HEK293 (cell line): Measurements from ENCODE around the gene DDIT4.
"Not testable (repeated sequence)": the region's sequence is repeated elsewhere in the genome, so short reads cannot be mapped to it uniquely, and the experiment has no call there.

ENCODE experiments used
- CTCF ChIA-PET: fragments of 350-600 bp; formaldehyde crosslinking; extraction: SDS; loops from one replicate; lab custom pipeline; 2021; ENCODE audit warnings: antibody characterized with exemption; lab: Yijun Ruan, JAX
- POLR2A ChIA-PET: fragments of 300-600 bp; formaldehyde crosslinking; extraction: SDS; loops from one replicate; lab custom pipeline; 2020; ENCODE audit warnings: antibody characterized with exemption, inconsistent platforms; lab: Yijun Ruan, JAX
- H3K27ac ChIP-seq: fragments of 200-500 bp; sonication (Bioruptor generic); 2 replicates; pipeline ENCODE4 v1.5.1; 2014; ENCODE audit warnings: low read depth, low read length, control low read depth, inconsistent platforms; ENCODE audit errors: extremely low read depth
- H3K36me3 ChIP-seq, 2 experiments: fragments of 200-500 bp in 1 of 2; sonication (Bioruptor generic) in 1 of 2; 1 replicate in 1 of 2; 2 replicates in 1 of 2; pipeline ENCODE4 v1.5.1; 2014 to 2017; ENCODE audit warnings: inconsistent platforms in 2 of 2, low read length in 2 of 2; ENCODE audit not compliant: control insufficient read depth in 2 of 2, insufficient read depth in 1 of 2
- H3K4me1 ChIP-seq: fragments of 200-500 bp; sonication (Bioruptor generic); 2 replicates; pipeline ENCODE4 v1.5.1; 2014; ENCODE audit warnings: mild to moderate bottlenecking, low read length, inconsistent platforms; ENCODE audit not compliant: control insufficient read depth, insufficient read depth
- H3K4me3 ChIP-seq: 2 replicates; pipeline ENCODE4 v1.5.1; 2011; ENCODE audit warnings: low read depth, mild to moderate bottlenecking, control low read depth, low read length, moderate library complexity
- H3K9me3 ChIP-seq: fragments of 200-500 bp; sonication (Bioruptor generic); 2 replicates; pipeline ENCODE4 v1.5.1; 2014; ENCODE audit warnings: low read depth, low read length, inconsistent platforms; ENCODE audit not compliant: control insufficient read depth, insufficient read depth
- FEZF1 ChIP-seq: fragments of 450-650 bp; formaldehyde crosslinking; IDR thresholded peaks from 2 replicates; pipeline ENCODE4 v1.5.1; 2016; ENCODE audit warnings: missing biosample characterization, missing genetic modification characterization
- HOXD13 ChIP-seq: sonication (generic); formaldehyde crosslinking; IDR thresholded peaks from 2 replicates; pipeline ENCODE4 v1.8.0; 2022; ENCODE audit warnings: missing genetic modification reagents, borderline replicate concordance
- KLF10 ChIP-seq: fragments of 450-650 bp; IDR thresholded peaks from 2 replicates; pipeline ENCODE4 v1.5.1; 2018; ENCODE audit warnings: missing biosample characterization, mild to moderate bottlenecking, missing genetic modification characterization
- PRDM1 ChIP-seq: fragments of 450-650 bp; formaldehyde crosslinking; IDR thresholded peaks from 2 replicates; pipeline ENCODE4; 2016; ENCODE audit warnings: missing biosample characterization, missing genetic modification characterization
- SP7 ChIP-seq: fragments of 450-650 bp; formaldehyde crosslinking; IDR thresholded peaks from 2 replicates; pipeline ENCODE4 v1.5.1; 2016; ENCODE audit warnings: missing biosample characterization, missing genetic modification characterization
- YY2 ChIP-seq: fragments of 450-650 bp; formaldehyde crosslinking; IDR thresholded peaks from 2 replicates; pipeline ENCODE4 v1.5.1; 2016; ENCODE audit warnings: missing biosample characterization, missing genetic modification characterization
- ZBTB17 ChIP-seq: fragments of 450-650 bp; formaldehyde crosslinking; IDR thresholded peaks from 2 replicates; pipeline ENCODE4 v1.5.1; 2016; ENCODE audit warnings: missing biosample characterization, missing genetic modification characterization
- ZNF10 ChIP-seq: fragments of 450-650 bp; formaldehyde crosslinking; IDR thresholded peaks from 2 replicates; pipeline ENCODE4 v1.5.1; 2017; ENCODE audit warnings: missing biosample characterization, missing genetic modification characterization
- ZNF202 ChIP-seq: fragments of 450-650 bp; formaldehyde crosslinking; IDR thresholded peaks from 2 replicates; pipeline ENCODE4 v1.5.1; 2016; ENCODE audit warnings: missing biosample characterization, missing genetic modification characterization, borderline replicate concordance
- ZNF416 ChIP-seq: fragments of 450-650 bp; formaldehyde crosslinking; IDR thresholded peaks from 2 replicates; pipeline ENCODE4 v1.5.1; 2016; ENCODE audit warnings: missing biosample characterization, missing genetic modification characterization
- ZNF473 ChIP-seq: fragments of 450-650 bp; formaldehyde crosslinking; IDR thresholded peaks from 2 replicates; pipeline ENCODE4 v1.5.1; 2017; ENCODE audit warnings: missing biosample characterization, missing genetic modification characterization
- ZNF677 ChIP-seq: fragments of 450-650 bp; IDR thresholded peaks from 2 replicates; pipeline ENCODE4 v1.5.0; 2018; ENCODE audit warnings: missing biosample characterization, mild to moderate bottlenecking, missing genetic modification characterization, moderate library complexity
- ZNF776 ChIP-seq: fragments of 450-650 bp; formaldehyde crosslinking; IDR thresholded peaks from 2 replicates; pipeline ENCODE4 v1.5.0; 2017; ENCODE audit warnings: missing biosample characterization, missing genetic modification characterization, borderline replicate concordance
- TF ChIP-seq, protein P1 (sequence below): fragments of 450-650 bp; formaldehyde crosslinking; IDR thresholded peaks from 2 replicates; pipeline ENCODE4 v1.5.1; 2016; ENCODE audit warnings: missing biosample characterization, missing genetic modification characterization

Gene DDIT4

GRCh38 chr10:72303424-72304128 is 29.9 kb downstream of the DDIT4 start:
- ChIA-PET POLR2A (interaction anchor here (0.5 to 2.2 kb wide), 4 partner anchors 11 to 84 kb away, joined by 3 to 8 read pairs (median 5); partner anchors contain the start of gene DDIT4), CTCF (interaction anchor here (0.6 to 1.1 kb wide), 2 partner anchors 23 to 28 kb away, joined by 3 to 5 read pairs; no protein-coding TSS in a partner anchor)
- H3K9me3 ChIP-seq, result no peaks in the 10 kb centered on the region
- no peaks in the 10 kb centered on the region for H3K36me3 ChIP-seq
- H3K27ac ChIP-seq, result peak overlapping the region; percentile 2; the same call in 1 of the 2 replicates
- H3K4me3 ChIP-seq, result no peak overlapping the region
- TF ChIP-seq ZNF473 (tag by site-specific recombination), result no peak
- TF ChIP-seq FEZF1 (tag by site-specific recombination), result no peak
- TF ChIP-seq, protein P1, sequence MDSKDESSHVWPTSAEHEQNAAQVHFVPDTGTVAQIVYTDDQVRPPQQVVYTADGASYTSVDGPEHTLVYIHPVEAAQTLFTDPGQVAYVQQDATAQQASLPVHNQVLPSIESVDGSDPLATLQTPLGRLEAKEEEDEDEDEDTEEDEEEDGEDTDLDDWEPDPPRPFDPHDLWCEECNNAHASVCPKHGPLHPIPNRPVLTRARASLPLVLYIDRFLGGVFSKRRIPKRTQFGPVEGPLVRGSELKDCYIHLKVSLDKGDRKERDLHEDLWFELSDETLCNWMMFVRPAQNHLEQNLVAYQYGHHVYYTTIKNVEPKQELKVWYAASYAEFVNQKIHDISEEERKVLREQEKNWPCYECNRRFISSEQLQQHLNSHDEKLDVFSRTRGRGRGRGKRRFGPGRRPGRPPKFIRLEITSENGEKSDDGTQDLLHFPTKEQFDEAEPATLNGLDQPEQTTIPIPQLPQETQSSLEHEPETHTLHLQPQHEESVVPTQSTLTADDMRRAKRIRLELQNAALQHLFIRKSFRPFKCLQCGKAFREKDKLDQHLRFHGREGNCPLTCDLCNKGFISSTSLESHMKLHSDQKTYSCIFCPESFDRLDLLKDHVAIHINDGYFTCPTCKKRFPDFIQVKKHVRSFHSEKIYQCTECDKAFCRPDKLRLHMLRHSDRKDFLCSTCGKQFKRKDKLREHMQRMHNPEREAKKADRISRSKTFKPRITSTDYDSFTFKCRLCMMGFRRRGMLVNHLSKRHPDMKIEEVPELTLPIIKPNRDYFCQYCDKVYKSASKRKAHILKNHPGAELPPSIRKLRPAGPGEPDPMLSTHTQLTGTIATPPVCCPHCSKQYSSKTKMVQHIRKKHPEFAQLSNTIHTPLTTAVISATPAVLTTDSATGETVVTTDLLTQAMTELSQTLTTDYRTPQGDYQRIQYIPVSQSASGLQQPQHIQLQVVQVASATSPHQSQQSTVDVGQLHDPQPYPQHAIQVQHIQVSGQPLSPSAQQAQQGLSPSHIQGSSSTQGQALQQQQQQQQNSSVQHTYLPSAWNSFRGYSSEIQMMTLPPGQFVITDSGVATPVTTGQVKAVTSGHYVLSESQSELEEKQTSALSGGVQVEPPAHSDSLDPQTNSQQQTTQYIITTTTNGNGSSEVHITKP (tag by site-specific recombination), result no peak
- no peak for TF ChIP-seq ZNF416
- no peak for TF ChIP-seq ZBTB17 (tag by site-specific recombination)
- TF ChIP-seq YY2 (tag by site-specific recombination), result no peak
- no peak for TF ChIP-seq KLF10 (tag by site-specific recombination)
- no peak for TF ChIP-seq SP7 (tag by site-specific recombination)
- TF ChIP-seq ZNF677, result no peak
- TF ChIP-seq HOXD13 (CRISPR knock-in tag), result no peak
- no peak for TF ChIP-seq ZNF10 (tag by site-specific recombination)
- no peak for TF ChIP-seq ZNF776
- no peaks in the 10 kb centered on the region; the same call in 1 of the 2 replicates for H3K4me1 ChIP-seq

GRCh38 chr10:72306215-72306760 is 32.6 kb downstream of the DDIT4 start:
- H3K4me1 ChIP-seq, result no peaks in the 10 kb centered on the region

DNA sequence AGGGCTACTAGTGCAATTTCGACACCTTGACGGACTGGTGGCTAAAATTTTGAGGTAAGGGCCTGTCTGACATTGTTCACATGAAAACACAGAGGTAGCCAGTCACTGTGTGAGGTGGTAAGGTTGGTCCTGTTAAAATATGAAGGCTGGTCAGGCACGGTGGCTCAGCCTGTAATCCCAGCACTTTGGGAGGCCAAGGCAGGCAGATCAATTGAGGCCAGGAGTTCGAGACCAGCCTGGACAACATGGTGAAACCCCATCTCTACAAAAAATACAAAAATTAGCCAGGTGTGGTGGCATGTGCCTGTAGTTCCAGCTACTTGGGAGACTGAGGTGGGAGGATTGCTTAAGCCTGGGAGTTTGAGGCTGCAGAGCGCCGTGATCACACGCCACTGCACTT is 34.0 kb downstream of the DDIT4 start:
- H3K9me3 ChIP-seq, H3K36me3 ChIP-seq, CTCF ChIA-PET, H3K4me1 ChIP-seq, H3K4me3 ChIP-seq, H3K27ac ChIP-seq: not testable (repeated sequence)
- POLR2A ChIA-PET, result interaction anchor here (1.2 to 2.2 kb wide), 2 partner anchors 32 to 34 kb away, joined by 10 to 13 read pairs; partner anchors contain the start of gene DDIT4

More at GRCh38 chr10:72306215-72306760, 32.6 kb downstream of the DDIT4 start:
- H3K4me3 ChIP-seq, result no peak overlapping the region
- H3K27ac ChIP-seq, result no peak overlapping the region
- H3K9me3 ChIP-seq, result no peaks in the 10 kb centered on the region
- ChIA-PET CTCF (interaction anchor here (0.7 kb wide), 1 partner anchor 27 kb away, joined by 4 read pairs; no protein-coding TSS in a partner anchor), POLR2A (interaction anchor here (0.7 kb wide), 1 partner anchor 1466 kb away, joined by 7 read pairs; a partner anchor contains a TSS)
- H3K36me3 ChIP-seq, result no peaks in the 10 kb centered on the region
- TF ChIP-seq ZNF202 (tag by site-specific recombination) (no peak), PRDM1 (tag by site-specific recombination) (peak; percentile 58)
